Astrocyte (in vitro differentiated cells and primary cell): Measurements from ENCODE around the gene COL4A4. TPM values are rescaled to one million over a fixed set of nuclear protein-coding genes. Genes with fewer than 3 reads are reported as not detected.

Experiments
- DNase-seq: peaks from one replicate; pipeline ENCODE4 v3.0.0-alpha.2; 2010; ENCODE audit warnings: low read depth
- FAIRE-seq: peaks from 2 replicates; lab custom pipeline; 2011; peaks lifted over from hg19 to GRCh38; lab: Jason Lieb, UNC
- H2AFZ ChIP-seq: 2 replicates; pipeline ENCODE4 v1.6.0; 2012; ENCODE audit warnings: low read depth, low read length, inconsistent platforms
- H3K27ac ChIP-seq: 2 replicates; pipeline ENCODE4 v1.5.1; 2011; ENCODE audit warnings: low read depth, low read length, inconsistent platforms
- H3K27me3 ChIP-seq: 2 replicates; pipeline ENCODE4 v1.6.0; 2011; ENCODE audit warnings: low read length, inconsistent platforms; ENCODE audit not compliant: insufficient read depth
- H3K36me3 ChIP-seq: 2 replicates; pipeline ENCODE4 v1.5.1; 2011; ENCODE audit warnings: low read length, inconsistent platforms; ENCODE audit not compliant: insufficient read depth
- H3K4me1 ChIP-seq: 2 replicates; pipeline ENCODE4 v1.5.1; 2011; ENCODE audit warnings: low read length, inconsistent platforms; ENCODE audit not compliant: insufficient read depth
- H3K4me2 ChIP-seq: 2 replicates; pipeline ENCODE4 v1.6.0; 2012; ENCODE audit warnings: low read length, inconsistent platforms
- H3K4me3 ChIP-seq: 2 replicates; pipeline ENCODE4 v1.5.1; 2011; ENCODE audit warnings: low read depth, mild to moderate bottlenecking, low read length, inconsistent platforms; ENCODE audit not compliant: insufficient read depth
- H3K79me2 ChIP-seq: 2 replicates; pipeline ENCODE4 v1.6.0; 2012; ENCODE audit warnings: mild to moderate bottlenecking, low read length, inconsistent platforms; ENCODE audit not compliant: insufficient read depth
- H3K9ac ChIP-seq: 2 replicates; pipeline ENCODE4 v1.6.0; 2012; ENCODE audit warnings: mild to moderate bottlenecking, low read length, inconsistent platforms
- H3K9me3 ChIP-seq: 2 replicates; pipeline ENCODE4 v1.5.1; 2012; ENCODE audit warnings: low read depth, mild to moderate bottlenecking, low read length, inconsistent platforms; ENCODE audit not compliant: insufficient read depth
- H4K20me1 ChIP-seq: 2 replicates; pipeline ENCODE4 v1.6.0; 2012; ENCODE audit warnings: low read length, inconsistent platforms; ENCODE audit not compliant: insufficient read depth
- H3K27ac Mint-ChIP-seq: one replicate; pipeline ENCODE4 v1.8.0; 2021; ENCODE audit warnings: mild to moderate bottlenecking, mixed read lengths; ENCODE audit not compliant: unreplicated experiment
- H3K27me3 Mint-ChIP-seq: one replicate; pipeline ENCODE4 v1.8.0; 2021; ENCODE audit warnings: low read depth, mixed read lengths; ENCODE audit not compliant: unreplicated experiment
- H3K36me3 Mint-ChIP-seq: one replicate; pipeline ENCODE4 v1.8.0; 2021; ENCODE audit warnings: low read depth, mixed read lengths; ENCODE audit not compliant: unreplicated experiment
- H3K4me1 Mint-ChIP-seq: one replicate; pipeline ENCODE4 v1.8.0; 2021; ENCODE audit warnings: low read depth, mixed read lengths; ENCODE audit not compliant: unreplicated experiment
- H3K4me3 Mint-ChIP-seq: one replicate; pipeline ENCODE4 v1.8.0; 2021; ENCODE audit warnings: mild to moderate bottlenecking, moderate library complexity, mixed read lengths; ENCODE audit not compliant: unreplicated experiment
- H3K9me3 Mint-ChIP-seq: one replicate; pipeline ENCODE4 v1.8.0; 2021; ENCODE audit warnings: mild to moderate bottlenecking, mixed read lengths; ENCODE audit not compliant: unreplicated experiment
- EZH2 ChIP-seq: IDR thresholded peaks from 2 replicates; pipeline ENCODE4 v1.6.1; 2012; ENCODE audit warnings: mild to moderate bottlenecking, low read length, inconsistent platforms; ENCODE audit not compliant: insufficient read depth
- total RNA-seq: library from RNA; stranded (reverse); gene quantifications from 2 replicates; pipeline ENCODE4 v1.2.1, GENCODE V29; 2021
- TF ChIP-seq, protein P1 (sequence below): IDR thresholded peaks from 2 replicates; pipeline ENCODE4 v1.5.1; 2011; ENCODE audit warnings: low read depth, mild to moderate bottlenecking, inconsistent platforms, low read length, moderate library complexity; ENCODE audit not compliant: insufficient read depth

The COL4A4 gene
- total RNA-seq, 1 donor from 2014 or later: 0.36 TPM

DNA sequence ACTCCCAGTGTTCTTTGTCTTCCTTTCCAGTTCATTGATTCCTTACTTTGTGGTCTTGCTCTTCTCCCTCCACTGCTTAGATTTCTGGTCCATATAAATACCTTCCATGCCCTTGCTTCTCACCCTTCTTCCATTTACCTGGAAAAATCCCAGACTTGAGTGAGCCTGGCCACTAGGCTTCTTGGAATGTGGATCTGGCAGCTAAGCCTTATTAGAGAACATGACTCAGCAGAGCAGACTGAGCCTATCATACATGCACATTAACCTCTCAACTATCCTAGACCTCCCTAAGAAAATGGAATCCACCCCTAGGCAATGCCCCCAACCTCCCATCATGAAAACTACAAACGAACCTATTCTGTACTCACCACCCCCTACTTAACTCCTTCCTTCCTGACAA is 200.5 kb downstream of the COL4A4 start:
- Histone ChIP-seq H4K20me1 (no peaks in the 10 kb centered on the region), H3K79me2 (no peaks in the 10 kb centered on the region), H3K27me3 (no peaks in the 10 kb centered on the region), H2AFZ (no peak overlapping the region), H3K4me3 (no peak overlapping the region), H3K4me2 (peak overlapping the region; percentile 35), H3K9ac (no peak overlapping the region), H3K4me1 (peaks cover 10% of the 10 kb centered on the region), H3K9me3 (no peaks in the 10 kb centered on the region), H3K27ac (peak overlapping the region; percentile 10), H3K36me3 (no peaks in the 10 kb centered on the region)
- TF ChIP-seq, protein P1, sequence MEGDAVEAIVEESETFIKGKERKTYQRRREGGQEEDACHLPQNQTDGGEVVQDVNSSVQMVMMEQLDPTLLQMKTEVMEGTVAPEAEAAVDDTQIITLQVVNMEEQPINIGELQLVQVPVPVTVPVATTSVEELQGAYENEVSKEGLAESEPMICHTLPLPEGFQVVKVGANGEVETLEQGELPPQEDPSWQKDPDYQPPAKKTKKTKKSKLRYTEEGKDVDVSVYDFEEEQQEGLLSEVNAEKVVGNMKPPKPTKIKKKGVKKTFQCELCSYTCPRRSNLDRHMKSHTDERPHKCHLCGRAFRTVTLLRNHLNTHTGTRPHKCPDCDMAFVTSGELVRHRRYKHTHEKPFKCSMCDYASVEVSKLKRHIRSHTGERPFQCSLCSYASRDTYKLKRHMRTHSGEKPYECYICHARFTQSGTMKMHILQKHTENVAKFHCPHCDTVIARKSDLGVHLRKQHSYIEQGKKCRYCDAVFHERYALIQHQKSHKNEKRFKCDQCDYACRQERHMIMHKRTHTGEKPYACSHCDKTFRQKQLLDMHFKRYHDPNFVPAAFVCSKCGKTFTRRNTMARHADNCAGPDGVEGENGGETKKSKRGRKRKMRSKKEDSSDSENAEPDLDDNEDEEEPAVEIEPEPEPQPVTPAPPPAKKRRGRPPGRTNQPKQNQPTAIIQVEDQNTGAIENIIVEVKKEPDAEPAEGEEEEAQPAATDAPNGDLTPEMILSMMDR: no peak
- TF ChIP-seq EZH2: no peak
- Mint-ChIP-seq H3K27ac (no peak overlapping the region), H3K9me3 (no peaks in the 10 kb centered on the region), H3K4me1 (no peaks in the 10 kb centered on the region), H3K36me3 (no peaks in the 10 kb centered on the region), H3K4me3 (no peak overlapping the region), H3K27me3 (no peaks in the 10 kb centered on the region)
- DNase-seq (peak; percentile 96), FAIRE-seq (peak; percentile 67)

DNA sequence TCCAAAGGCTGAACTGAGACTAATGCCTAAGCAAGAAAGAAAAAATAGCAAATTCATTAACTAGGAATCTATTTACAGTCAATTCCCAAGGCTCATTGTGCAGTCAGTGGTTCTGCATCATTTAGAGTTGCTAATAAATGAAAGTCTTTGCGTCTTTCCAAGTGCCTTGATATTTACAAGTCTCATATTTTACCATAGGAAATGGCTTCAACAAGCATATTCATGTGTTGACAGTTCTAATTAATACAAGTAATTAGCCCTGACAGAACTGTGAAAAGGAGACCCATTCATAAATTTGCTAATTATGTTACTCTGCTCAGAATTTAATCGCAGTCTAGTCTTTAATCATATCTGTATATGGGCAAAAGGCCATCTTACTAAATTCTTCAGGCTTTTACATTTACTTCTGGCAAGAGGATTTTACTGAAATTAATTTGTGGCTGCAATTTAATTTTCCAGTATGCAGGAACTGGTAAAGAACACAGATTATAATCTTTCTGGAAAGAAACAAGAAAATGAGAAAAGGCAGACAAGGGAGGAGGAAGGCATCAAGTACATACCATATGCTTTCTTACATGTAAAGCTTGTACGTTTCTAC is 201.7 kb downstream of the COL4A4 start:
- Histone ChIP-seq H3K79me2 (no peaks in the 10 kb centered on the region), H3K4me2 (no peak overlapping the region), H3K4me1 (peaks cover 10% of the 10 kb centered on the region), H2AFZ (no peak overlapping the region), H3K9me3 (no peaks in the 10 kb centered on the region), H3K36me3 (no peaks in the 10 kb centered on the region), H4K20me1 (no peaks in the 10 kb centered on the region), H3K27ac (no peak overlapping the region), H3K4me3 (no peak overlapping the region), H3K9ac (no peak overlapping the region), H3K27me3 (no peaks in the 10 kb centered on the region)
- Mint-ChIP-seq H3K9me3 (peaks cover 3% of the 10 kb centered on the region), H3K4me3 (no peak overlapping the region), H3K27me3 (no peaks in the 10 kb centered on the region), H3K36me3 (no peaks in the 10 kb centered on the region), H3K4me1 (no peaks in the 10 kb centered on the region), H3K27ac (no peak overlapping the region)
- FAIRE-seq: no peak
- no peak for DNase-seq
- TF ChIP-seq, protein P1: no peak
- no peak for TF ChIP-seq EZH2

DNA sequence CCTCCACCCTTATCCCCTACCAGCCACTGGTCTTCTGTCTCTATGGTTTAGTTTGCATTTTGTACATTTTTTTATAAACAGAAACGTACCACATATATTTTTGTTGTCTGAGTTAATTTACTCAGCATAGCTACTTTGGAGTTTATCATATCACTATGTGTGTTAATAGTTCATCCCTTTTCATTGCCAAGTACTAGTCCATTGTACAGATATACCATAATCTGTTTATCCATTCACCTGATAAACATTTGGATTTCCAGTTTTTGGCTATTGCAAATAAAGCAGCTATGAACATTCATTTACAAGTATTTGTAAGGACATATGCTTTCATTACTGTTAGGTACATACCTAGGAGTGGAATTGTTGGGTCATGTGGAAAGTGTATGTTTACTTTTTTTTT is 204.6 kb downstream of the COL4A4 start:
- Histone ChIP-seq H3K9ac (no peak overlapping the region), H3K4me2 (no peak overlapping the region), H3K27me3 (no peaks in the 10 kb centered on the region), H2AFZ (no peak overlapping the region), H3K79me2 (no peaks in the 10 kb centered on the region), H4K20me1 (no peaks in the 10 kb centered on the region), H3K36me3 (no peaks in the 10 kb centered on the region), H3K4me1 (peaks cover 10% of the 10 kb centered on the region), H3K27ac (no peak overlapping the region), H3K4me3 (no peak overlapping the region), H3K9me3 (no peaks in the 10 kb centered on the region)
- TF ChIP-seq EZH2: no peak
- TF ChIP-seq, protein P1: no peak
- Mint-ChIP-seq H3K27me3 (no peaks in the 10 kb centered on the region), H3K36me3 (peaks cover 1% of the 10 kb centered on the region), H3K27ac (no peak overlapping the region), H3K4me1 (no peaks in the 10 kb centered on the region), H3K9me3 (peaks cover 3% of the 10 kb centered on the region), H3K4me3 (no peak overlapping the region)
- FAIRE-seq: no peak
- DNase-seq: no peak
